Pancreas (tissue), 10 donors: ENCODE results near the gene MSI2. TPM values are rescaled to one million over a fixed set of nuclear protein-coding genes. Genes with fewer than 3 reads are reported as not detected.

ENCODE experiments used
- ATAC-seq, 4 donors: fragments of 200-7000 bp; cut with Tn5 transposase; one replicate each; pipeline versions ENCODE4 v1.8.0 to v1.9.1; 2020; ENCODE audit warnings: mild to moderate bottlenecking in 4 of 4, moderate library complexity in 4 of 4
- DNase-seq, 6 donors: peaks; one replicate each; pipeline ENCODE4 v3.0.0-alpha.2; 2020
- FAIRE-seq: peaks from 2 replicates; lab custom pipeline; 2012; peaks lifted over from hg19 to GRCh38; lab: Jason Lieb, UNC
- H3K27ac ChIP-seq, 4 donors: fragments of 200-600 bp; sonication (generic); 1 replicate in 3 of 4; 2 replicates in 1 of 4; pipeline versions ENCODE4 v1.5.0 to v1.8.0; 2020
- H3K27me3 ChIP-seq, 4 donors: fragments of 200-600 bp; one replicate each; pipeline ENCODE4 v1.8.0; 2021
- H3K36me3 ChIP-seq, 3 donors: fragments of 200-600 bp; sonication (generic) in 1 of 3; one replicate each; pipeline versions ENCODE4 v1.5.0 to v1.8.0; 2020 to 2021
- H3K4me1 ChIP-seq, 3 donors: fragments of 200-600 bp; one replicate each; pipeline ENCODE4 v1.8.0; 2021
- H3K4me3 ChIP-seq, 4 donors: fragments of 200-600 bp; sonication (generic) in 2 of 4; one replicate each; pipeline versions ENCODE4 v1.5.0 to v1.8.0; 2020 to 2021
- H3K9me3 ChIP-seq, 4 donors: fragments of 200-600 bp; one replicate each; pipeline ENCODE4 v1.8.0; 2021
- CTCF ChIP-seq, 4 donors: fragments of 200-600 bp; sonication (generic) in 3 of 4; IDR thresholded peaks; one replicate each; pipeline versions ENCODE4 v1.5.0 to v1.8.0; 2021; ENCODE audit warnings: antibody characterized with exemption in 4 of 4
- WGBS, 2 donors: extraction: QIAGEN DNeasy Blood & Tissue Kit; methylation state at CpG; one replicate each; pipeline ENCODE4 v1.1.7; 2013; 5-methylcytosine and 5-hydroxymethylcytosine counted together
- intact Hi-C, 3 donors: fragments of 100-400 bp; cut with DNase I; formaldehyde crosslinking; loops; one replicate each; pipeline versions ENCODE4 v1.11.1 to v1.14.2; 2022
- polyA plus RNA-seq, 2 donors: library from polyadenylated mRNA; stranded (reverse); fragments of 200-250 nt; gene quantifications; one replicate each; pipeline ENCODE4 v1.2.3, GENCODE V29; 2013
- total RNA-seq, 6 donors: library from RNA; stranded (reverse); fragmentation: NEBNext Ultra II Directional in 4 of 6; extraction: Animal tissue kit (Norgen Biotek cat#: 25700) in 4 of 6; gene quantifications; one replicate each; pipeline versions ENCODE4 v1.2.1 to v1.2.4, GENCODE V29; 2021 to 2023
- donor health status: healthy with polysubstance abuse.
- donor health status: DM: no; HTN: no; CAD: no; lungs with moderate emphysema.
- donor health status: DM: no; HTN: no; CAD: no.
- donor health status: control.
- donor health status: control.
- donor health status: Bipolar disorder and iron deficiency.
- donor health status: DM: yes; HTN: yes; CAD: no.
- donor health status: DM: no; HTN: no; CAD: no.
- donor health status: DM: no; HTN: no; CAD: no.
- donor health status: DM: yes; HTN: yes; CAD: no.

The MSI2 gene
- total and polyA plus RNA-seq, 8 donors = 10.4 to 48.9 (median 30.1) TPM

DNA sequence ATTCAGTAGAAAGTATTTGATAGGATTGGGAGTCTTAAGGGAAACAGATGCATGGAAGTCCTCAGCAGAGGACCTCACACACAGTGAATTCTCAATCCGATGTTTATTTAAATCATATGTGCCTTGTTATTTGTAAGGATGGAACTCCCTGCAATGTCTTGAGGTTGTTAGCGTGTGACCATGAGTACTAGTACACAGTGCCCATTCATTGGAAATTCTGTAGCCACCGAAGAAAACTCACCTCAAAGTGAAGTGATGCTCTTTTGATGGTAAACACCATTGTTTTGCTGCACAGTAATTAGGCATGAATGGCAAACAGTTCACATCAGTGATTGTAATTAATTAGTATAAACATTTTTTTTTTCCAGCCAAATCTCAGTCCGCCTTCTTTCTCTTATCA is 173.6 kb downstream of the MSI2 start:
- Histone ChIP-seq H3K36me3 (no peaks in the 10 kb centered on the region), H3K4me1 (no peaks in the 10 kb centered on the region), H3K27me3 (no peaks in the 10 kb centered on the region), H3K4me3 (no peak overlapping the region), H3K9me3 (no peaks in the 10 kb centered on the region), H3K27ac (no peak overlapping the region)
- no peak for ATAC-seq
- intact Hi-C loops = no loop called here
- TF ChIP-seq CTCF (IDR thresholded peaks at IDR 0.05) = no peak
- DNase-seq = no peak
- FAIRE-seq = no peak
- 91 to 92% methylated on average over 4 of the region's 4 CpGs for WGBS, 2 donors

DNA sequence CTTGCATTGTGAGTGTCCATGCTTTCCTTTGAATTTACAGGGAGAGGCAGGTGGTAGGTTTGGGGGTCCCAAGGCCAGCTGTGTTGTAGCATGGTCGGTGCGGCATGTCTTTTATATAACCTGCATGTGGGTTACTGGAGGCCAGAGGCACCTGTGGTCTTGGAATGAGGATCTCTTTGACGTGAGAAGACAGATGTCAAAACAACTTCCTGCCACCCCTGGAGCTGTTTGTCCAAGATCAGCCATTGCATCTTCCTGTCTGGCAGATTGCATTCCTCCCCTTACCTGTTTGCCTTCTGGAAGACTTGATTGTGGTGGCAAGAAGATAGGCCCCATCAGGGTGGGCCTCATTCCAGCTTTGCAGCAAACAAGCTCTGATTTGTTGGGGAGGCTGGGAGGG is 175.1 kb downstream of the MSI2 start:
- Histone ChIP-seq H3K36me3 (no peaks in the 10 kb centered on the region), H3K9me3 (no peaks in the 10 kb centered on the region), H3K4me1 (no peaks in the 10 kb centered on the region), H3K27ac (no peak overlapping the region), H3K27me3 (no peaks in the 10 kb centered on the region), H3K4me3 (no peak overlapping the region)
- ATAC-seq (no peak), FAIRE-seq (no peak), DNase-seq (no peak)
- no peak for TF ChIP-seq CTCF (IDR thresholded peaks at IDR 0.05)
- intact Hi-C loops = no loop called here
- 89 to 95% methylated on average over 3 of the region's 3 CpGs for WGBS, 2 donors

GRCh38 chr17:57432507-57433277 is 176.4 kb downstream of the MSI2 start:
- ATAC-seq = no peak

DNA sequence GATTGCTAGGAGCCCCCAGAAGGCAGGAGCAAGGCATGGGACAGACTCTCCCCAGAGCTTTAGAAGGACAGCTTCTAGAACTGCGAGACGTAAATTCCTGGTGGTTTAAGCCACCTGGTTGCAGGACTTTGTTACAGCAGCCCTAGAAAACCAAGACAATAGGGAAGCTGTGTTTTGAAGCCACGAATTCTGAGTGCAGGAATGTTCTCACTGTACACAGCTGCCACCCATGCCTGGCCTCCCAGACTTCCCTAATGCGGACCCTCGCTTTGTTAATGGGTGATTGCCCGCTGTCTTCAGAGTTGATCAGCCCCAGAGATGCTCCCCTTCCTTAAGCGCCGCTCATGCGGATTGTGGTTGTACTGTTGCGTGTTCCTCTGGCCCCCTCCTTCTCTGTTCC is 177.1 kb downstream of the MSI2 start:
- DNase-seq = no peak
- TF ChIP-seq CTCF (IDR thresholded peaks at IDR 0.05) = no peak
- Histone ChIP-seq H3K27me3 (no peaks in the 10 kb centered on the region), H3K36me3 (no peaks in the 10 kb centered on the region), H3K9me3 (no peaks in the 10 kb centered on the region), H3K4me1 (no peaks in the 10 kb centered on the region), H3K27ac (no peak overlapping the region), H3K4me3 (no peak overlapping the region)
- no peak for FAIRE-seq
- ATAC-seq = no peak
- intact Hi-C loops = no loop called here
- WGBS, 2 donors = 93 to 94% methylated on average over 10 of the region's 10 CpGs

More at GRCh38 chr17:57432507-57433277, 176.4 kb downstream of the MSI2 start:
- 89 to 91% methylated on average over 19 of the region's 19 CpGs for WGBS, 2 donors
- H3K4me3 ChIP-seq = no peak overlapping the region
- intact Hi-C loops = no loop called here
- H3K27me3 ChIP-seq = no peaks in the 10 kb centered on the region
- DNase-seq (no peak), FAIRE-seq (no peak)
- no peaks in the 10 kb centered on the region for H3K36me3 ChIP-seq
- no peak for TF ChIP-seq CTCF (IDR thresholded peaks at IDR 0.05)
- H3K4me1 ChIP-seq = no peaks in the 10 kb centered on the region
- H3K27ac ChIP-seq = no peak overlapping the region
- no peaks in the 10 kb centered on the region for H3K9me3 ChIP-seq

DNA sequence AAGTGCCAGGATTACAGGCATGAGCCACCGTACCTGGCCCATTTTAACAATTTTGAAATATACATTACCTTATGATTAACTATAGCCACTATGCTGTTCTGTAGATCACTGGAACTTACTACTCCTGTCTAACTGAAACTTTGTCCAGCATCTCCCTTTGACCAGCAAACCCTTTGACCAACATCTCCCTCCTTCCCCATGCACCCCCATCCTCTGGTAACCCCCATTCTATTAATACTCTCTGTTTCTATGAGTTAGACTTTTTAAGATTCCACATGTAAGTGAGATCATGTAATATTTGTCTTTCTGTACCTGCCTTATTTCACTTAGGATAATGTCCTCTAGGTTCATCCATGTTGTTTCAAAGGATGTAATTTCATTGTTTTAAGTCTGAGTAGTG is 178.0 kb downstream of the MSI2 start:
- ATAC-seq (no peak), FAIRE-seq (no peak), DNase-seq (no peak)
- intact Hi-C loops = no loop called here
- Histone ChIP-seq H3K9me3 (no peaks in the 10 kb centered on the region), H3K27ac (no peak overlapping the region), H3K4me1 (no peaks in the 10 kb centered on the region), H3K4me3 (no peak overlapping the region), H3K36me3 (no peaks in the 10 kb centered on the region), H3K27me3 (no peaks in the 10 kb centered on the region)
- TF ChIP-seq CTCF (IDR thresholded peaks at IDR 0.05) = no peak
- 94 to 100% methylated on average over 1 of the region's 1 CpG for WGBS, 2 donors
